HG02938 (cell line): ENCODE measurements around the gene KRT9.
"Not testable (repeated sequence)": the region's sequence is repeated elsewhere in the genome, so short reads cannot be mapped to it uniquely, and the experiment has no call there.

Experiments
- ATAC-seq: cut with Tn5 transposase; IDR thresholded peaks from one replicate; pipeline ENCODE4 v1.9.1; 2021; ENCODE audit warnings: mild to moderate bottlenecking, moderate library complexity; ENCODE audit not compliant: unreplicated experiment

The KRT9 gene

DNA sequence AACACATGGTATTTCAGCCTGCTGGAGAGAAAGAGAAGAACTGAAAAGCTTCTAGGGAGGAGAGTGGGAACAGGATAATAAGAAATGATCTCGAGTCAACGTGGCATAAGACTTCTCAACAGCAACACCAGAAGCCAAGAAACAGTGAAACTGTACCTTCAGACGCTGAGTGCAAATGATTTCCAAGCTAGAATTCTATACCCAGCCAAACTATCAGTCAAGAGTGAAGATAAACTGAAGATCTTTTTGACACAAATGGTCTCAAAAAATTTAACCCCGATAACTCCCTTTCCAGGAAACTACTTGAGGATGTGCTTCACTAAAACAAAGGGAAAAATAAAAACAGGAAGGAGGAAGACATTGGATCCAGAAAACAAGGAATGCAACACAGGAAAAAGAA is 35.1 kb upstream of the KRT9 start:
- not testable (repeated sequence) for ATAC-seq

DNA sequence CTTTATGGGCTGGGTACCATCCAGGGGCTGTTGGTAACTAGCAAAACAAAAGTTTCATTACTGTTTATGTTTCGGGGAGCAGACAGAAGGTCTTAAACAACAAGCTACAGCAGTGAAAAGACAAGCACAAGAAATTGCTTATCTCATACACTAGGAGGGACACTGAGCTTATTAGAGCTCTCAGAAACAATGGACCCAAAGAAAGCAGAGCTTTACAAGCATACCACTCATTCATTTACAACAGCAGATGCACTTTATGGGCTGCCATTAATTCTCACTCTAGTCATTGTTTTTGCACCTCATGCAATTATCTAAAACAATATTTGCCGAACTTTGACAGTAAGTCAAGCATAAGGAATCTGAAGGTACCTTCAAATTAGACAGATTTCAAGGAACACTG is 30.7 kb upstream of the KRT9 start:
- ATAC-seq, result no peak

DNA sequence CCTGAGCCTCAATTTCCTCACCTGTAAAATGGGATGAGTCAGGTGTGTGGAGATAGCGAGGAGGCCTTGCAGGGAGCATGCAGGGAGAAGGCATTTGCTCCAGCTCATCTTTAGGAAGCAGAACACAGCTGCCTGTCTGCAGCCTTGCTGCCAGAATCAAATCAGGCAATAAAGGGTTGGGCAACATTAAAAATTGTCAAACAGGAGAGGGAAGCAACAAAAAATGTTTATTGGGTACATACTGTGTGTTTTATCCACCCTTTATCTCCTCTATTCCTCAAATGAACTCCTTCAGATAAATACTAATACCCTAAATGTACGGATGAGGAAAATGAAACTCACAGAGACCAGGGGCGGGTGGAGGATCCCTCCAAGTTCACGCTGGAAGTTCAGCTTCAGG is 28.5 kb upstream of the KRT9 start:
- ATAC-seq, result no peak

DNA sequence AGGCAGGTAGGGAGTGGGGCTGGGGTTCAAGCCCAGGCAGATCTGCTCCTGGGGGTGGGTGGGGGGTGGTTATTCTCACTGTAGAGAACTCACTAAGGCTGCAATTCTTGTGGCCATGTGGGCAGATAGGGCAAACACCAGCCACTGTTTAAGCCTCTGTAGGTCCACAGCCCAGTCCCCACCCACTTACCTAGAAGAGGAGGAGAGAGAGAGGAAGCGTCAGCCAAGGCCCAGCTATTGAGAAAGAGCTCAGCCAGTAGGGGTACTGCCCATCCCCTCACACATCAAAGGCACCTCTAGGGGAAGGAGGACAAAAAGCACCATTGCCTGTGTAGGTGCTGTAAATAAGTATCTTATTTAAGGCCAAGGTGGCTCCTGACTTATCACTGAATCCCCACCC is 27.8 kb upstream of the KRT9 start:
- no peak for ATAC-seq

DNA sequence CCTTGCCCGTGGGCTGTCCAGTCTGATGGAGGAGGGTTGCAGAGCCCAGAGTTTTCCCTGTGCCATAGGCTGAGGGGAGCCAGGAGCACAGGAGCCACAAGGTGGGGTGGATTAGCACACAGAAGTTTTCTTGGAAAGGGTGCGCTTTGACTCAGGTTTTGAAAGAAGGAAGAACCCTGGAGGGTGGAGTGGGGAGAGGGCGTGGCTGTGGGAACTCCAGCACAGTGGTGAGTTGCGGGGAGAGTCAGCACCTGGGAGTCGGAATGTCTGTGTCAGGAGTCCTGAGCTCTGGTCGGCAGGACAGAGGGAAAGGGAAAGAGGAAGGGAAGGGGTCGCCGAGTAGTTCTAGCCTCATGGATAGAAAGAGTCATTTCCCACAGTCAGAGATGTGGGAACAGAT is 23.7 kb upstream of the KRT9 start:
- no peak for ATAC-seq

DNA sequence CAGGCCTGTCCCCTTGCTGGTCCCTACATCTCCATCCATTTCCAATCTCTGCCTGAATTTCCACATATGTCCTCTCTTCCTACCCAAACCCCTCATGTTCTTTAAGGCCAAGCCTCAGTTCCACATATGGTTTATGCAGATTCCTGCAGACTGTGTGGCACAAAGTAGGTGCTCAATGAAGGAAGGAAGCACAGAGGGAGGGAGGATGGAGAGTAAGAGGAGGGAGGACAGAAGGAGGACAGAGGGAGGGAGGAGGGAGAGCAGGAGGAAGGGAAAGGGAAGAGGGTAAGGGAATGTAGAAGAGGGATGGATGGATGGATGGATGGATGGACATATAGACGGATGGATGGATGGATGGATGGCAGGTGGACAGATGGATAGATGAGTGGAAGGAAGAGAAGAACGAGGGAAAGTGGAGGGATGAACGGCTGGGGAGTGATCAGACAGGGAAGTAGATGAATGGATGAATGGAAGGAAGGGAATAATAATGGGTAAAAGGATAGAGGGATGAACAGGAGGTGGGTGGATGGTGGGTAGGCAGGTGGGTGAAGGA is 22.6 kb upstream of the KRT9 start:
- ATAC-seq, result no peak

DNA sequence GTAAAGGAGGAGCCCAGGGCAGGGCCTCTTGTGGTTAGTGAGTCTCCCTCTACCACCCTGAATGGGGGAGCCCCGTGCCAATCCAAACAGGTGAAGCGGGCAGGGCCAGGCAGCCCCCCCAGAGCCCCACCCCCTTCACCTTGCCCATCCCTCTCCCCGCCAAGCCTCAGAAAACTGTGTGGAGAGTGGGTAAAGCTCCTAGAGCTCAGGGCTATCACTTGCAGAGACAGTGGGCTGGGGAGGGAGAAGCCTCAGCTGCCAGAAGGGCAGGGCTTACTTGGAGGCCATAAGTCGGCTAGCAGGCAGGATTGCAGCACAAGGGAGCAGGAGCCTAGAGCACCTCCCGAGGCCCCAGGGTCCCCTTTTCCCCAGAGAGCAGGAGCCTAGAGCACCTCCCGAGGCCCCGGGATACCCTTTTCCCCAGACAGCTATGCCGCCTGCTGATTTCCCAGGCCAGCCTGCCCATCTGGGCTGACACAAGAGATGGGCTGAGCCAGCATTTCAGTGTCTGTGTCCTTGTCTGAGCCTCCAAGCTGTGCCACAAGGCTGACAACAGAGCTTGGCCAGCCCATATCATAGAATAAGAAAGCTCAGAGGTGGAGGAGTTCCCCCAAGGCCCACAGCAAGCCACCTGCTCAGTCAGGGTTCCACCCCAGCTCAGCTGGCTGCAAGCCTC is 21.6 kb upstream of the KRT9 start:
- no peak for ATAC-seq

DNA sequence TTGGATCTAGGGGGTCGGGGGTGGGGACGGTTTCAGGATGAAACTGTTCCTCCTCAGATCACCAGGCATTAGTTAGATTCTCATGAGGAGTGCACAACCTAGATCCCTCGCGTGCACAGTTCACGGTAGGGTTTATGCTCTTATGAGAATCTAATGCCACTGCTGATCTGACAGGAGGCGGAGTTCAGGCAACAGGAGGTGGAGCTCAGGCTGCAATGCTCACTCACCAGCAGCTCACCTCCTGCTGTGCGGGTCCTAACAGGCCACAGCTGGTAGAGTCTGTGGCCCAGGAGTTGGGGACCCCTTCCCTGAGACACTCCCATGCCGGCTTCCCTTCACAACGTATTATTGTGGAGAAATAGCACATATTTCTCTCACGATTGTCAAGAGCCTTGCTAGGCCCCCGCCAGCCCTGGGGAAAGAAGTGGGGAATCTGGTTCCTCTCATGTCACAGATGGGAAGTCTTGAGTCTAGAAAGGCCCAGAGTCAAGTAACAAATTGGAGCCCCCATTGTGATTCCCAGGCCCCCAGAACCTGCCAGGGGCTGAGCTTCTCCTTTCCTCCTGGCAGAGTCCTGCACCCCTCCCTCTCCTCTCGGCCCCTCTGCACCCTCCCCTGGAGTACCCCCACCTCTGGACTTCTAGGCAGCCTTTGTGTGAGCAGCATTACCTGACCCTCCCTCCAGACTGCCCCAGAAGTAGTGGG is 20.9 kb upstream of the KRT9 start:
- no peak for ATAC-seq

DNA sequence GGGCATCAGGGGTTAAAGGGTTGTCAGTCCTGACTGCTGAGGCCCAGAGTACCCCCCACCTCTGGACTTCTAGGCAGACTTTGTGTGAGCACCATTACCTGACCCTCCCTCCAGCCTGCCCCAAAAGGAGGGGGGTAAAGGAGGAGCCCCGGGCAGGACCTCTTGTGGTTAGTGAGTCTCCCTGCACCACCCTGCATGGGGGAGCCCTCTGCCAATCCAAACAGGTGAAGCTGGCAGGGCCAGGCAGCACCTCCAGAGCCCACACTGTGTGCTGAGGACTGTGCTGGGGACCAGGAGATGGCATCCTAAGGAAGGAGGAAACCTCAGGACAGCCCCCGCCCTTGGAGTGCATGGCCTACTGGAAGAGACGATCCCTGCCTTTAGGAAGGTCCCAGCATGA is 17.4 kb upstream of the KRT9 start:
- ATAC-seq, result no peak

DNA sequence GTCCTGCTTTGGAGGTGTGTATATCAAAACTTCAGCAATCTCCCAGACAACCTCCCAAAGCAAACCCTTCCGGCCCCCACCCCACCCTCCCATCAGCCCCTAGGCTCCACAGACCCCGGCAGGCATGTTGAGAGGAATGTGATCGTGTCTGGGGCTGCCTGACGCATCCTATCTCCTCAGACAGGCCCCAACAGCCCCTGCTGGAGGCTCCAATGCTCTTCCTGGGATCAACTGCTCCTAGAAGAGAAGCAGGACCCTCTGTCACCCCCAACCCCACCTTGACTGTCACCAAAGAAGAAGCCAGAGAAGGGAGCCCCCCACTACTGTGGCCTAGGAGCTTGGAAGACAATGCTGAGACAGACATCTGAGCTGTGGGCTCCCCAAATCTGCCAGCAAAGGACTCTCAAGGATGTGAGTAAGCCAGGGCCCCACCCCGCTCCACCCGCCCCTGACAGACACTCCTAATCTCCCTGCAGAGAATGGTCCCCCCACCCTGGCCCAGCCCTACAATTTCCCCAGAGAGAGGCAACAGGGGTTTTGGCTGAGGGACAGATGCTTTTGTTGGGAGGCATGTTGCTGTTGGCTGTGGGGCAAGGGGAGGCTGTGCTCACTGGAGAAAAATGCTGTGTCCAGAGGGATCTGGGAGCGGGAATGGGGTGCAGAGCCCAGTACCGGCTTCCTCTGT is 16.4 kb upstream of the KRT9 start:
- ATAC-seq, result no peak

DNA sequence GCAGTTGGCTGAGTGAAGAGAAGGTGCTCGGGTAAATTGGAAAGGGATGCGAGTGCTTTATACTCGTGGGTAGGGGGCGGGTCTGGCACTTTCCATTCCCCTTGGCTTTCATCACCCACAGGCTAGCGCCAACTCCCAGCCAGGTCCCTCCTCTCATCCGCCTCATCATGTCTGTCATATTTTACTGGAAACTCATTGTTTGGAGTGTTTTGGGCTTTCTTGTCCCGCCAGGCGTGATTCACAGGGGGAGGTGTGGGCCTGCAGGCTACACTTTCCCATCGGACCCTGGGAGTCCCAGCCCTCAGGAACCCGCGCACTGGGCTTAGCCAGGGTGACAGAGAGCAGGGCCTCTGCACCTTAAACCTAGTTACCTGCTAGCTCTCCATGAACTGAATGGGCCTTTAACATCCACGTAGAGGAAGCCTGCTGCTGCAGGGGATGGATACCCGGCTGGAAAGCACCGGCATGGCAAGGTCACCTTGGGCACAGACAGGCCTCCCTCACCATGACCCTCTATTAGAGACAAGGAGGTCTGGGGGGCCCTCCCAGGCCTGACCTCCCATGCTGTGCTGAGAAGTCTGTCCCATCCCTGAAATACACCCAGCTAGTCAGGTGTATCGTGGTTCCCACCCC is 15.1 kb upstream of the KRT9 start, which contains the start of gene KRT14:
Gene KRT14, minus strand, starts transcription at position 33 of the 633 bp plus-strand sequence. CDS start 61 bp downstream, outside the sequence.
- ATAC-seq, result no peak

DNA sequence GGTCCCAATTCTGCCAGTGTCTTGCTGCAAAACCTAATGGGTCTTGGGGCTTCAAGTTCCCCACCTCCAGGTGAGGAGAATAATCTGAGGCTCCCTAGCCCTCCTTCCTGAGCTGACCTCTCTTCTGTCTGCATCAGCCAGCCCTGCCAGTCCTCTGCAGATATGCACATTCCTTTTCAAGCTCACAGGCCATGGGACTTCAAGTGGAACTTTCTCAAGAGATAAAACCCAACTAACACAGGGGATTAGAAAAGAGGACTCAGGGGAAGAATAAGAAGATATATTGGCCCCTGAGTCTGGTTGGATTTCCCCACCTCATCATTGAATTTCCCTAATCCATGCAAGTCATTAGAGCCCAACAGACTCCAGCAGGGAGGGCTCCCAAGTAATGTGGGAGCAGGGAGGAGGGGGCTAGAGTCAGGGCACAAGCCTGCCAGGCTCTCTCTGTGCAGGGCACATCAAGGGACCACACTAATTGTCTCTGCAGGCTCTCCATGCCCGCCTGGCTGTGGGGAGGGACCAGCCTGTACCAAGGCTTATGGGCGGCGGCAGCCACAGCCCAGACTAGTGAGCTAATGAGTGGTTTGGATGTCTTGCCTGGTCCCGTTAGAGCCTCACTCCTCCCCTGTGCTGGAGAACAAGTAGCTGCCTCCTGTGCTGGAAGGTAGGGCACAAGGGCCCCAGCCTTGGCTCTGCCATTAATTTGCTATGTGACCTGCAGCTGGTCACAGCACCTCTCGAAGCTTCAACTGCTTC is 13.6 kb upstream of the KRT9 start:
- no peak for ATAC-seq

DNA sequence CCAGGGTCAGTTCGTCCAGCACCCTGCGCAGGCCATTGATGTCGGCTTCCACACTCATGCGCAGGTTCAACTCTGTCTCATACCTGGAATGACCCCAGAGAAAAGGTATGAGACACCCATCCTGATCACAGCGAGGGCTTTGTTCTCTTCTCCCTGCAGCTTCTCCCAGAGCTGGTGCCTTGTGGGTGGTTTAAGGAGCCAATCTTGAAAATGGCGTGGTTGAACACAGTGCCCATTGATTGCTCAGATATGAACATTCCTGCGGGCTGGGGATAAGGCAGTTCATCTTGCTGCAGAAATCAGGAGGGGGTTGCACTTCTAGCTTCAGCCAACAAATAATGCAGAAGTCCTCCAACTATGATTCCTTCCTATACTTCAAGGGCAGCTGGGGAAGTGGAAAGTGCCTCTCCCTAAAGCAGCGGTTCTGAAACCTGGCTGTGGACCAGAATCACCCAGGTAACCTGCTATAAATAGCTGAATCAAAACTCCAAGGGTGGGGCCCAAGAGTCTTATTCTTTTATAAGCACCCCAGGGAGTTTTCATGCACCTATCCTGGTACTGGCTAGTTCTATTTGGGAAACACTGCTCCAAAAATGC is 12.6 kb upstream of the KRT9 start:
- not testable (repeated sequence) for ATAC-seq

DNA sequence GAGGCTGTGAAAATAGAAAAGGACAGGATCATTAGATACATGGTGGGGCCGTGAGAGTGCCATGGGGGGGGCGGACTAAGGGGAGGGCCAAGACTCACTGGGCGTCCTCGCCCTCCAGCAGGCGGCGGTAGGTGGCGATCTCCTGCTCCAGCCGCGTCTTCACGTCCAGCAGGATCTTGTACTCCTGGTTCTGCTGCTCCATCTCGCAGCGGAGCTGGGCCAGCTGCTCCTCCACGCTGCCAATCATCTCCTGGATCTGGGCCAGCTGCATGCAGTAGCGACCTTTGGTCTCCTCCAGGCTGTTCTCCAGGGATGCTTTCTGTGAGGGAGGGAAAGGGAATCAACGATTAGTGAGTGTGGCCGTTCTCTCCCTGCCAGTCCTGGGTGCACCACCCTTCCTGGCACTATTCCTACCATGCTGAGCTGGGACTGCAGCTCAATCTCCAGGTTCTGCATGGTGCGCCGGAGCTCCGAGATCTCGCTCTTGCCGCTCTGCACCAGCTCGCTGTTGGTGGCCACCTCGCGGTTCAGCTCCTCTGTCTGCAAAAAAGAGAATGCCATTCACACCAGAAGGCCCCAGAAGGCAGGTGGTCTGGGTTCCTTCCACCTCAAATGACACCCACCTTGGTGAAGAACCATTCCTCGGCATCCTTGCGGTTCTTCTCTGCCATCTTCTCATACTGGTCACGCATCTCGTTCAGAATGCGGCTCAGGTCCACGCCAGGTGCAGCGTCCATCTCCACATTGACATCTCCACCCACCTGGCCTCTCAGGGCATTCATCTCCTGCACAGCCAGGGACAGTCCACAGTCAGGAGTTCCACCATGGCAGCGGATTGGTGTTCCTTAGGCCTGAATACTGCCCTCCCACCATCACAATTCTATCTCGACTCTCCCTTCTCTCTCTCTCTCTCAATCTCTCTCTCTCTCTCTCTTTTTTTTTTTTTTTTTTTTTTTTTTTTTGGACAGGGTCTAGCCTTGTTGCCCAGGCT is 11.6 kb upstream of the KRT9 start:
- ATAC-seq, result no peak

DNA sequence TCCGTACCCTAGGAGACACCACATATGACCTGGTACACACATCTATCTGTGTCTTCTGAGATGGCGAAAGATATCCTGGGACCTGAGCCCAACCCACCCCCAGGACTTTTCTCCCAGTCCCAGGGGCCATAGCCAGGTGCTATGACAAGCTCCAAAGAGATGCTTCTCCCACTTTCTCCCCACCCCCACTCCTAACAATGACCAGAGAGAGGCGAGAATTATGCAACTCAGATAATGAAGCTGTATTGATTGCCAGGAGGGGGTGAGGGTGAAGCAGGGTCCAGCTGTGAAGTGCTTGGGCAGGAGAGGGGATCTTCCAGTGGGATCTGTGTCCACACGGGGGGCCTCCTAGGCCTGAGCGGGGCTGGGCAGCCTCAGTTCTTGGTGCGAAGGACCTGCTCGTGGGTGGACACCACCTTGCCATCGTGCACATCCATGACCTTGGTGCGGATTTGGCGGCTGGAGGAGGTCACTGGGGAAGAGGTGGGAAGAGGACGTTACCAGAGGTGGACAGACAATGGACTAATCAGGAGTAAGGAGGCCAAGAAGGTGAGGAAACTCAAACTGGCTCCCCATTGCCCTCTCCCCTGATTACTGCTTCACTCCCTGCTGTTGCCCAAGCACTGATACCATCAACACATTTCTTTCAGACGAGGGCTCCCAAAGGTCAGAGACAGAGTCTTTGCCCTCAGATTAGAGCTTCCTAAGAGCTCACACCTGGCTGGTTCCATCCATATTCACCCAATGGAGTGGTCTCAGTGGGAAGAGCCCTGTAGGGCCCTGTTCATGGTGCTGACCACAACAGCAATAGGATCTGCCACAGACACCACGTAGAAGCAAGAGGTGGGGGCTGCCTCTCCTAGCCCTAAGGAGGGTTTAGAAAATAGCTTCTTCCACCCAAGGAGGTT is 10.5 kb upstream of the KRT9 start:
- not testable (repeated sequence) for ATAC-seq

DNA sequence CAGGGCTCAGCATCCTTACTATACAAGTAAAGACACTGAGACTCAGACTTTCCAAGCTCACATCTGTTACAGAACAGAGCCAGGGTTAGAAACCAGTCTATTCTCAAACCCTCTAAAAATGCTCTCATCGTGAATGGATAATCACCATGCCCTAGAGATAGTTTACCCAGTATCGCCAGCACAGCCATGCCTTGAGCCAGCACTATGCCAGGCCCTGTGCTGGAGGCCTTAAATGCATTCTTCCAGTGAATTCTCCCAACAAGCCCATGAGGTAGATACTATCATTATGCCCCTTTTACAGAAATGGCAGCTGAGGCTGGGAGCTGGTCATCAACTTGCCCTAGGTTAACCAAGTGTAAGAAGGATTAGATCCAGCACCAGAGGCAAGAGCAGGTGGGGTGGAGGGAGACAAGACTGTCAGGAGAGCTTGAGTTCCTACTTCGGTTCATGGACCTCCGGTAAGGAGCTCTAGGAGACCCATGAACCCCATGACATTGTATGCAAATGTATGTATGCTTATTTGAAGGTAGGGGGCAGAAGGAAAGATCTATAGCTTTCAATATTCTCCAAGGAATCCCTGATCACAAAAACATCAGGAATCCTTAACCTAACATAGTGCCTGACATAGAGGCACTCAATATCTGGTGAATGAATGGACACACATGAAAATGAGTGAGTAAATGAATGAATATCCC is 9.7 kb upstream of the KRT9 start:
- ATAC-seq, result no peak

DNA sequence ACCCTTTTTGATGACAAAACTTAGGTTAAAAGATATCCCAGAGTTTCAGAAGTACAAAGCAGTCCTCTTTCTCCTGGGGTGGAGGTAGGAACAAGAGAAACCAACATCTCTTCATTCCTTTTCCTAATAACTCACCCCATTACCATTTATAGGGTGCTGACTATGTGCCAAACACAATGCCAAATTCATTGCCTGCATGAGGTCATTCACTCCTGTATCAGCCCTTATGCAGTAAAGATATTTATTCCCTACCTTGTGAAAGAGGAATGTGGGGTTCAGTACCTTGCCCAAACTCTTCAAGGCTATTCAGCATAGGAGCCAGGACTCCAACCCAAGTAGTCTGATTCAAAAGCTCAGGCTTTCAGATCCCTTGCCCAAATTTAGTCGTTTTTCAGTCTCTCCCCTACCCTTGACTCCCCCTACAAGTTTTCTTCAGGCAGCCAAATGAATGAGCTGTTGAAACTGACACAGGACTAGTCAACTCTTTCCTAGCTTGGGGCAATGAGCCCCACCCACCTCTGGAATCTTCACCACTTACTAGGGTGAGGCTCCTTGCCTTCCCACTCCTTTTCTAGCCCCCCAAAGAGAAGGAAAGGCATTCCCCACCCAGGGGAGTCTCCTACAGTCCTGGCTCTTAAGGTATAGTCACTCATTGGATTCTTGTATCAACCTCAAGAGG is 9.0 kb upstream of the KRT9 start:
- ATAC-seq, result no peak
